DMS79 (cell line): ENCODE data around the gene FAM174C.

Experiments used
- DNase-seq: peaks from one replicate; lab custom pipeline; 2025; lab: John Stamatoyannopoulos, UW

FAM174C gene

GRCh38 chr19:1261798-1262622 lies 13.3 kb upstream of the FAM174C start:
- no peak for DNase-seq

GRCh38 chr19:1262623-1263123 lies 12.7 kb upstream of the FAM174C start:
- DNase-seq: no peak

- DNase-seq: no peak
Observed at GRCh38 chr19:1263188-1263587, 12.1 kb upstream of the FAM174C start.

- DNase-seq: no peak
Observed at GRCh38 chr19:1264801-1265614, 10.3 kb upstream of the FAM174C start.

GRCh38 chr19:1265615-1266128 lies 9.7 kb upstream of the FAM174C start:
- no peak for DNase-seq

- peak; percentile 38 for DNase-seq
Observed at GRCh38 chr19:1266129-1266915, 9.0 kb upstream of the FAM174C start.

GRCh38 chr19:1266916-1267476 lies 8.3 kb upstream of the FAM174C start:
- no peak for DNase-seq

GRCh38 chr19:1267477-1268225 lies 7.7 kb upstream of the FAM174C start:
- DNase-seq: no peak

GRCh38 chr19:1268226-1269064 lies 6.9 kb upstream of the FAM174C start:
- no peak for DNase-seq

- peak; percentile 92 for DNase-seq
Observed at GRCh38 chr19:1269065-1269477, 6.3 kb upstream of the FAM174C start, which contains the start of gene CIRBP. Gene CIRBP, plus strand, starts transcription at chr19:1269332. Its CDS starts 1,602 bp downstream, at chr19:1270934.

GRCh38 chr19:1269478-1270212 lies 5.7 kb upstream of the FAM174C start:
- DNase-seq: peak; percentile 67

- DNase-seq: no peak
Observed at GRCh38 chr19:1270213-1270853, 5.0 kb upstream of the FAM174C start.

- DNase-seq: no peak
Observed at GRCh38 chr19:1270854-1271527, 4.3 kb upstream of the FAM174C start.

- DNase-seq: no peak
Observed at GRCh38 chr19:1271528-1272422, 3.6 kb upstream of the FAM174C start.

- no peak for DNase-seq
Observed at GRCh38 chr19:1272423-1273262, 2.7 kb upstream of the FAM174C start.
